ENCODE data around the gene SLC66A2. TPM values are rescaled to one million over a fixed set of nuclear protein-coding genes. Genes with fewer than 3 reads are reported as not detected.

SLC66A2 gene
- total and polyA plus RNA-seq, 10 of the 15 experiments (the other 5 are each of a cell fraction or from before 2014, with no cell fraction given), result 0.69 to 42.5 (median 14.8) TPM

DNA sequence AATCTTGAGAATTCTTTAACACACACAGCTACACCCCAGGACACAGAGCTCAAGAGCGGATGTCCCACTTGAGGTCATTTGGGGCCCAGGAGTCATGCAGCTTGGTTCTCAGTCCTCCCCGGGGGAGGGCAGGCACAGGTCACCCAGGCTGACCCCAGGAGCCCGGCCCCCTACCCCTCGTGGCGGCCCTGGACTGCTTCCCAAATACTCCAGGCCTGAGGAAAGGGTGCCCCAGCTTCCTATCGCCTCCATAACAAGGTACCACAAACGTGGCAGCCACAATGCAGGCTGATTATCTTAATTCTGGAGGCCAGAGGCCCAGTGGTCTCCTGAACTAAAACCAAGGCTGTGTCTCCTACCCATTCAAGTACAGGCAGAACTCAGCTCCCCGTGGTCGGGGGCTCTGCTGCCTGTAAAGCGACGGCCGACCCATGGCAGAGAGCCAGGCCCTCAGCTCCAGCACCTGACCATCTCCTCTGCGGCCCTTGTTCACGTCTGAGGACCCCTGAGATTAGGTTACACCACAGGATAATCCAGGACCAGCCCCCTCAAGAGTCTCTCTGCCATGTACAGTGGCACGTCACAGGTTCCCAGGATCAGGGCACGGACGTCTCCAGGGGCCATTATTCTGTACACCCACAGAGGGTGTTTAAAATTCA, 10.5 kb downstream of the SLC66A2 start:
- in situ Hi-C loops (cut with MboI) (no loop called here), intact Hi-C loops (cut with micrococcal nuclease; ENCODE audit: unreplicated experiment) (no loop called here)
- no peaks in the 10 kb centered on the region for H4K20me1 ChIP-seq (ENCODE audit: control insufficient read depth, insufficient read depth)
- peaks cover 20% of the 10 kb centered on the region for H3K4me1 ChIP-seq (ENCODE audit: control insufficient read depth, insufficient read depth, low read length)
- ATAC-seq, result no peak
- H3K27me3 ChIP-seq (replicated peaks in 1 of 2; ENCODE audit: control insufficient read depth in 2 of 2, insufficient read depth in 2 of 2, low read length in 1 of 2), result no peaks in the 10 kb centered on the region
- FAIRE-seq, result no peak
- ChIA-PET POLR2A (interaction anchor here (0.7 kb wide), 1 partner anchor 12 kb away, joined by 3 read pairs; no protein-coding TSS in a partner anchor), SMC1A (ENCODE audit: uncharacterized antibody, unreplicated experiment) (no interaction called here), RAD21 (ENCODE audit: unreplicated experiment) (no interaction called here), CTCF (no interaction called here)
- no peak overlapping the region for H3K4me2 ChIP-seq (ENCODE audit: control insufficient read depth, insufficient read depth)
- no peak overlapping the region for H3K9ac ChIP-seq (ENCODE audit: control insufficient read depth, insufficient read depth, low read length)
- 91% methylated on average over 17 of the region's 17 CpGs for WGBS (ENCODE audit: insufficient coverage, insufficient replicate concordance, low lambda C conversion rate, missing lambda C conversion rate)
- TF ChIP-seq SREBF1 (IDR thresholded peaks at IDR 0.05; ENCODE audit: low read length) (no peak), ATF3 (IDR thresholded peaks at IDR 0.05; ENCODE audit: borderline replicate concordance, extremely low read depth, low read depth, low read length) (no peak), ZNF207 (IDR thresholded peaks at IDR 0.05; ENCODE audit: borderline replicate concordance) (no peak), PAX5 (IDR thresholded peaks at IDR 0.05; ENCODE audit: borderline replicate concordance, low read depth, low read length) (no peak), CHD2 (IDR thresholded peaks at IDR 0.05; ENCODE audit: borderline replicate concordance, low read depth, low read length) (no peak), MAX (IDR thresholded peaks at IDR 0.05; ENCODE audit: low read depth, low read length) (no peak), CTCF (IDR thresholded peaks at IDR 0.05 in 2 of 3, conservative IDR thresholded peaks at IDR 0.05 in 1 of 3; ENCODE audit: control insufficient read depth in 2 of 3, extremely low read depth in 1 of 3, insufficient read depth in 1 of 3, low read depth in 3 of 3, low read length in 3 of 3) (no peak), ZNF274 (IDR thresholded peaks at IDR 0.05; ENCODE audit: insufficient read depth, insufficient read length) (no peak), BCL11A (IDR thresholded peaks at IDR 0.05; ENCODE audit: low read depth, low read length) (no peak), HDAC6 (IDR thresholded peaks at IDR 0.05; ENCODE audit: unreplicated experiment) (no peak), RAD51 (IDR thresholded peaks at IDR 0.05) (no peak), WRNIP1 (IDR thresholded peaks at IDR 0.05; ENCODE audit: borderline replicate concordance, low read depth, low read length) (no peak), POLR2A (IDR thresholded peaks at IDR 0.05; ENCODE audit: low read depth, low read length) (no peak)
- H3K36me3 ChIP-seq (ENCODE audit: control insufficient read depth in 2 of 2, insufficient read depth in 2 of 2, low read length in 1 of 2), result peaks cover 11 to 14% of the 10 kb centered on the region in 2 experiments
- H3K79me2 ChIP-seq (ENCODE audit: control insufficient read depth, insufficient read depth, low read length), result peaks cover 10% of the 10 kb centered on the region
- H3K27ac ChIP-seq (ENCODE audit: control insufficient read depth, insufficient read depth), result no peak overlapping the region
- peaks cover 2% of the 10 kb centered on the region; the same call in 1 of the 3 replicates for H3K9me3 ChIP-seq (replicated peaks; ENCODE audit: control insufficient read depth, insufficient read depth, low read length)
- no TSS peak for BruUV-seq (replicated peaks)
- no peak overlapping the region for H3K4me3 ChIP-seq
- DNase-seq (ENCODE audit: low read depth, low spot score), result no peak
- H2AFZ ChIP-seq (ENCODE audit: control insufficient read depth, low read depth, low read length), result no peak overlapping the region

Measured in GM12878 (cell line).